Stimulated activated effector memory CD8-positive, alpha-beta T cell treated with anti-CD3 and anti-CD28 coated beads, Interleukin-12 subunit alpha, Interleukin-12 subunit beta, amount 100 ng/mL, for 72 hours (primary cell): ENCODE data around the gene CNNM2.
"Not testable (repeated sequence)": the region's sequence is repeated elsewhere in the genome, so short reads cannot be mapped to it uniquely, and the experiment has no call there.

Source experiments
- ATAC-seq: fragments of 150-1000 bp; cut with Tn5 transposase; 2 replicates; pipeline ENCODE4 v1.10.0; 2021
- DNase-seq, 2 donors: peaks; one replicate each; pipeline ENCODE4 v3.0.0; 2021 to 2022; ENCODE audit warnings: low spot score in 2 of 2
- H3K27ac Mint-ChIP-seq: one replicate; pipeline ENCODE4 v1.8.0; 2022; ENCODE audit warnings: mild to moderate bottlenecking, mixed read lengths
- H3K36me3 Mint-ChIP-seq: one replicate; pipeline ENCODE4 v1.8.0; 2022; ENCODE audit warnings: mild to moderate bottlenecking, mixed read lengths
- H3K4me1 Mint-ChIP-seq: one replicate; pipeline ENCODE4 v1.8.0; 2022; ENCODE audit warnings: mixed read lengths
- H3K4me3 Mint-ChIP-seq: one replicate; pipeline ENCODE4 v1.8.0; 2022; ENCODE audit warnings: mild to moderate bottlenecking, mixed read lengths
- H3K9me3 Mint-ChIP-seq: one replicate; pipeline ENCODE4 v1.8.0; 2022; ENCODE audit warnings: mixed read lengths

The CNNM2 gene

GRCh38 chr10:102975483-102976379, 57.6 kb downstream of the CNNM2 start:
- no peak overlapping the region for H3K27ac Mint-ChIP-seq
- H3K9me3 Mint-ChIP-seq, result no peaks in the 10 kb centered on the region
- H3K4me1 Mint-ChIP-seq, result peaks cover 6% of the 10 kb centered on the region
- no peaks in the 10 kb centered on the region for H3K36me3 Mint-ChIP-seq
- DNase-seq (no peak), ATAC-seq (no peak)
- H3K4me3 Mint-ChIP-seq, result no peak overlapping the region

DNA sequence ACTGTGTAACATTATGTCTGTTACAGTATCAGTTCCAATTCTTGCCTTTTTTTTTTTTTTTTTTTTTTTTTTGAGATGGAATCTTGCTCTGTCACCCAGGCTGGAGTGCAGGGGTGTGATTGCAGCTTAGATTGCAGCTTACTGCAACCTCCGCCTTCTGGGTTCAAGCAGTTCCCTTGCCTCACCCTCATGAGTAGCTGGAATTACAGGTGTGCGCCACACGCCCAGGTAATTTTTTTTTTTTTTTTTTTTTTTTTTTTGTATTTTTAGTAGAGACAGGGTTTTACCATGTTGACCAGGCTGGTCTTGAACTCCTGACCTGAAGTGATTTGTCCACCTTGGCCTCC, 58.3 kb downstream of the CNNM2 start:
- not testable (repeated sequence) for H3K4me1 Mint-ChIP-seq, H3K36me3 Mint-ChIP-seq, ATAC-seq, H3K4me3 Mint-ChIP-seq, DNase-seq, H3K9me3 Mint-ChIP-seq, H3K27ac Mint-ChIP-seq

DNA sequence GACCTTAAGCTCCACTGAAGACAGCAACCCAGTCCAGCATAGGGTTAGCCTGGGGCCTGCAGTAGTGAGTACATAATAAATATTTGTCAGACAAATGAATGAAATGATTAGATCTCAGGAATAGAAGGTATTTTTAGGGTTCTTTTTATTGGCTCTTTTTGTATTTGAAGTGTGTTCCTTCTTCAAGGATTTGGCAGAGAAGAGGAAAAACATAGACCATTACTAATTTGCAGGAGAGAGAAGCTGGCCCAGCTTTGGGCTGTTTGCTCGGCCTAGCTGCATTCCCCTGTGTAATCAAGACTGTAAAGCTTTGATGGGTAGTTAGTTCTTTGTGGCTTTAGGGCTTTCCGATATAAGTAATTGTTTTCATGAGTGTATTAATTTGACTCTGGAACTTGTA, 64.2 kb downstream of the CNNM2 start:
- DNase-seq, result no peak
- no peak overlapping the region for H3K27ac Mint-ChIP-seq
- no peaks in the 10 kb centered on the region for H3K4me1 Mint-ChIP-seq
- no peaks in the 10 kb centered on the region for H3K36me3 Mint-ChIP-seq
- no peak for ATAC-seq
- no peak overlapping the region for H3K4me3 Mint-ChIP-seq
- H3K9me3 Mint-ChIP-seq, result no peaks in the 10 kb centered on the region

- DNase-seq (no peak), ATAC-seq (no peak)
- no peaks in the 10 kb centered on the region for H3K9me3 Mint-ChIP-seq
- no peak overlapping the region for H3K4me3 Mint-ChIP-seq
- H3K36me3 Mint-ChIP-seq, result no peaks in the 10 kb centered on the region
- H3K4me1 Mint-ChIP-seq, result no peaks in the 10 kb centered on the region
- no peak overlapping the region for H3K27ac Mint-ChIP-seq
Observed at GRCh38 chr10:102984086-102984485, 66.0 kb downstream of the CNNM2 start.

GRCh38 chr10:102985811-102986210, 67.7 kb downstream of the CNNM2 start:
- Mint-ChIP-seq H3K27ac (no peak overlapping the region), H3K36me3 (no peaks in the 10 kb centered on the region), H3K9me3 (no peaks in the 10 kb centered on the region), H3K4me3 (no peak overlapping the region), H3K4me1 (no peaks in the 10 kb centered on the region)
- DNase-seq (no peak), ATAC-seq (no peak)

- Mint-ChIP-seq H3K4me1 (no peaks in the 10 kb centered on the region), H3K36me3 (no peaks in the 10 kb centered on the region), H3K4me3 (no peak overlapping the region), H3K27ac (no peak overlapping the region), H3K9me3 (no peaks in the 10 kb centered on the region)
- ATAC-seq, result no peak
- no peak for DNase-seq
Observed at GRCh38 chr10:102988404-102989314, 70.6 kb downstream of the CNNM2 start.

DNA sequence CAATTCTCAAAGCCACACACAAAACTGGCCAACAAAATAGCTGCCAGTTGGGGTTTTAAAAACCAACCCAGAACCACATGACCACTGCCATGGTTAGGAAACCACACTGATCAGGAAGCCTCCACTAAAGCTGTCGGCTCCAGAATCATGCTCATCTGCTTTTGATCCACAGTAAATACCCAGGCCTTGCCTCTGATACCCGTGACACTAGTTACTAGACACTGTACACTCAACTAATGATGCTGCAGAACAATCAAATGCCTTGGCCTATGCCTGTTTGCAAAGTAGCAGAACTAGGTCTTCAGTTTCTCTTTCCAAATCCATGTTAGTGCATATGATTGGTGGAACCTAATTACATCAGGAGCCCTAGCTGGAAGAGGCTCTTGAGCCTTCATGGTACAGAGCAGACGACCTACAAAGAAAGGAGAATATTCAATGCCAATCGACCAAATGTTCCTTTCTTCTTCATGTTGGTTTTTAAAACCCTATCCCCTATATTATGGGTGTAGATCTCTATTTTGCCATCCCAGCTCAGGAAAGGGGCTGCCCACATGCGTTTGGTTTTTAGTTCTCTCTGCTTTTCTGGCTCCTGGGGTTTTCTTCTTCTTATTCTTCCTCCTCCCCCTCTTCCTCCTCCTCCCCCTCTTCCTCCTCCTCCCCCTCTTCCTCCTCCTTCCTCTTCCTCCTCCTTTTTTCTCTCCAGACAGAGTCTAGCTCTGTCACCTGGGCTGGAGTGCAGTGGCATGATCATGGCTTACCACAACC, 76.6 kb downstream of the CNNM2 start:
- H3K27ac Mint-ChIP-seq, result peak overlapping the region; percentile 93
- no peak overlapping the region for H3K4me3 Mint-ChIP-seq
- peaks cover 27% of the 10 kb centered on the region for H3K4me1 Mint-ChIP-seq
- peaks cover 7% of the 10 kb centered on the region for H3K36me3 Mint-ChIP-seq
- peak; percentile 63 for ATAC-seq
- peak in 1 of 2 donors; percentile 49 for DNase-seq
- peaks cover 2% of the 10 kb centered on the region for H3K9me3 Mint-ChIP-seq

GRCh38 chr10:102996876-102997275, 78.8 kb downstream of the CNNM2 start:
- ATAC-seq (no peak), DNase-seq (no peak)
- Mint-ChIP-seq H3K36me3 (peaks cover 7% of the 10 kb centered on the region), H3K27ac (no peak overlapping the region), H3K9me3 (peaks cover 2% of the 10 kb centered on the region), H3K4me3 (no peak overlapping the region), H3K4me1 (peaks cover 27% of the 10 kb centered on the region)

GRCh38 chr10:102997998-102998397, 79.9 kb downstream of the CNNM2 start:
- DNase-seq (no peak), ATAC-seq (peak; percentile 72)
- Mint-ChIP-seq H3K27ac (no peak overlapping the region), H3K4me3 (no peak overlapping the region), H3K4me1 (peaks cover 27% of the 10 kb centered on the region), H3K9me3 (peaks cover 2% of the 10 kb centered on the region), H3K36me3 (peaks cover 7% of the 10 kb centered on the region)

- DNase-seq (no peak), ATAC-seq (no peak)
- Mint-ChIP-seq H3K36me3 (peaks cover 7% of the 10 kb centered on the region), H3K4me3 (no peak overlapping the region), H3K27ac (no peak overlapping the region), H3K9me3 (peaks cover 2% of the 10 kb centered on the region), H3K4me1 (peaks cover 27% of the 10 kb centered on the region)
Observed at GRCh38 chr10:102998399-102998907, 80.4 kb downstream of the CNNM2 start.

- H3K4me3 Mint-ChIP-seq, H3K27ac Mint-ChIP-seq, H3K9me3 Mint-ChIP-seq, ATAC-seq, H3K36me3 Mint-ChIP-seq, DNase-seq: not testable (repeated sequence)
- peaks cover 14% of the 10 kb centered on the region for H3K4me1 Mint-ChIP-seq
Observed at GRCh38 chr10:103000050-103000449, 82.0 kb downstream of the CNNM2 start.

DNA sequence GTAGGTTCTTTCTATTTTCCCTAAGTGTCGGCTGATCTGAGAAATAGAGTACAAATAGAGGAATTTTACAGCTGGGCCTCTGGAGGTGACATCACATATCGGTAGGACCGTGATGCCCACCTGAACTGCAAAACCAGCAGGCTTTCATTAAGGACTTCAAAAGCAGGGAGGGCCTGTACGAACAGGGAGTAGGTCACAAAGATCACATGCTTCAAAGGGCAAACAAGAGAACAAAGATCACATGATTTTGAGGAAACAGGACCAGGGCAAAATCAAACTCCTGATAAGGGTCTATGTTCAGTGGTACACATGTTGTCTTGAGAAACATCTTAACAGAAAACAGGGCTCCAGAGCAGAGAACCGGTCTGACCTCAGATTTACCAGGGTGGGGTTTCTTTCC, 88.9 kb downstream of the CNNM2 start:
- DNase-seq, result no peak
- H3K27ac Mint-ChIP-seq, result no peak overlapping the region
- no peak for ATAC-seq
- no peaks in the 10 kb centered on the region for H3K36me3 Mint-ChIP-seq
- H3K4me1 Mint-ChIP-seq, result no peaks in the 10 kb centered on the region
- no peak overlapping the region for H3K4me3 Mint-ChIP-seq
- peaks cover 3% of the 10 kb centered on the region for H3K9me3 Mint-ChIP-seq

DNA sequence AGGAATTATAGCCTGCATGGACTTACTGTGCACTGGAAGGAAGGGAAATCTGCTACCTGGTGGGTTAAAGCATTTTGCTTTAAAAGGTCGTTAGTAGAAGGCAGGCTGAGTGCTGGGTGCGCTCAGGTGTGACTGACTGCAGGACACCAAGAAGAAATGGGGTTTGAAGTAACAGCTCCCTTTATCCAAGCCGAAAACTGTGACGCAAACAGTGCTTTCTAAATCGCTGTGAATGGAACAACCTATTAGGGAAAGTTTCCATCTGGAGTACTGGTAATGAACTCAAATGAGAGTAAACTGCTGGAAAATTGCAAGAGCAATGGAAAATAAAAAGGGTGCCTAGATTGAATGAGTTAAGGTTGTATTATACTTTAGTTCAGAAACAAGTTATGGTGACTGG, 95.3 kb downstream of the CNNM2 start:
- Mint-ChIP-seq H3K9me3 (no peaks in the 10 kb centered on the region), H3K4me3 (no peak overlapping the region), H3K27ac (no peak overlapping the region), H3K4me1 (no peaks in the 10 kb centered on the region), H3K36me3 (no peaks in the 10 kb centered on the region)
- DNase-seq, result no peak
- no peak for ATAC-seq

GRCh38 chr10:103019425-103019824, 101.3 kb downstream of the CNNM2 start:
- DNase-seq (no peak), ATAC-seq (no peak)
- Mint-ChIP-seq H3K36me3 (no peaks in the 10 kb centered on the region), H3K4me1 (no peaks in the 10 kb centered on the region), H3K27ac (no peak overlapping the region), H3K4me3 (no peak overlapping the region), H3K9me3 (no peaks in the 10 kb centered on the region)
